Vagina (tissue), 2 donors: ENCODE measurements around the gene HORMAD2. TPM values are rescaled to one million over a fixed set of nuclear protein-coding genes. Genes with fewer than 3 reads are reported as not detected.

Experiments used
- DNase-seq, 2 donors: peaks; one replicate each; pipeline ENCODE4 v3.0.0-alpha.2; 2017; ENCODE audit errors: extremely low spot score in 2 of 2
- H3K27ac ChIP-seq: fragments of 200-600 bp; sonication (generic); one replicate; pipeline ENCODE4 v1.5.1; 2019
- H3K27me3 ChIP-seq: fragments of 200-600 bp; sonication (generic); one replicate; pipeline ENCODE4 v1.5.1; 2019
- H3K36me3 ChIP-seq, 2 donors: fragments of 200-600 bp; sonication (generic); one replicate each; pipeline ENCODE4 v1.5.1; 2017 to 2019
- H3K4me1 ChIP-seq: fragments of 200-600 bp; sonication (generic); one replicate; pipeline ENCODE4 v1.5.1; 2019
- H3K4me3 ChIP-seq, 2 donors: fragments of 200-600 bp; sonication (generic); 1 replicate in 1 of 2; 2 replicates in 1 of 2; pipeline ENCODE4 v1.5.1; 2016 to 2019
- H3K9me3 ChIP-seq: fragments of 200-600 bp; sonication (generic); one replicate; pipeline ENCODE4 v1.5.1; 2019
- CTCF ChIP-seq, 3 experiments: fragments of 450-650 bp in 2 of 3; fragments of 200-600 bp in 1 of 3; sonication (generic) in 1 of 3; IDR thresholded peaks; one replicate each; pipeline ENCODE4 v1.5.1; 2017 to 2019; ENCODE audit warnings: antibody characterized with exemption in 3 of 3, mild to moderate bottlenecking in 2 of 3, moderate library complexity in 2 of 3
- POLR2A ChIP-seq, 2 donors: fragments of 450-650 bp; IDR thresholded peaks; one replicate each; pipeline ENCODE4 v1.6.1; 2017; ENCODE audit warnings: antibody characterized with exemption in 2 of 2, mild to moderate bottlenecking in 2 of 2, moderate library complexity in 2 of 2
- POLR2AphosphoS5 ChIP-seq, 2 donors: sonication (generic); formaldehyde crosslinking; IDR thresholded peaks; one replicate each; pipeline ENCODE4 v1.9.0; 2017; ENCODE audit warnings: antibody characterized with exemption in 2 of 2, mild to moderate bottlenecking in 2 of 2, low read depth in 1 of 2; ENCODE audit not compliant: insufficient read depth in 1 of 2
- intact Hi-C: fragments of 100-400 bp; cut with DNase I; formaldehyde crosslinking; loops from one replicate; pipeline ENCODE4 v1.15.1; 2023
- total RNA-seq: library from RNA; depleted of rRNA; stranded (reverse); fragments of >200 nt; gene quantifications from one replicate; pipeline ENCODE4 v1.2.3, GENCODE V29; 2016

Gene HORMAD2
- total RNA-seq, 1 donor from 2014 or later: not detected

- Histone ChIP-seq H3K4me3 (no peak overlapping the region), H3K9me3 (no peaks in the 10 kb centered on the region), H3K36me3 (no peaks in the 10 kb centered on the region), H3K27me3 (no peaks in the 10 kb centered on the region), H3K4me1 (peaks cover 24% of the 10 kb centered on the region), H3K27ac (no peak overlapping the region)
- TF ChIP-seq POLR2A (IDR thresholded peaks at IDR 0.05) (no peak), CTCF (IDR thresholded peaks at IDR 0.05) (no peak), POLR2AphosphoS5 (IDR thresholded peaks at IDR 0.05; ENCODE audit: insufficient read depth in 1 of 2, low read depth in 1 of 2) (no peak)
- intact Hi-C loops: no loop called here
- DNase-seq: no peak
These were observed 46.4 kb upstream of the HORMAD2 start for GRCh38 chr22:30033901-30034300.

- no peak for DNase-seq
- H3K4me3 ChIP-seq: no peak overlapping the region
- H3K27ac ChIP-seq: no peak overlapping the region
- H3K9me3 ChIP-seq: no peaks in the 10 kb centered on the region
- H3K4me1 ChIP-seq: peaks cover 16% of the 10 kb centered on the region
- no peak for TF ChIP-seq POLR2A (IDR thresholded peaks at IDR 0.05)
- no peaks in the 10 kb centered on the region for H3K27me3 ChIP-seq
- intact Hi-C loops: no loop called here
- H3K36me3 ChIP-seq: no peaks in the 10 kb centered on the region
These were observed 43.6 kb upstream of the HORMAD2 start for GRCh38 chr22:30036656-30037055.

- Histone ChIP-seq H3K27ac (no peak overlapping the region), H3K36me3 (no peaks in the 10 kb centered on the region), H3K4me1 (peaks cover 8% of the 10 kb centered on the region), H3K4me3 (no peak overlapping the region), H3K27me3 (no peaks in the 10 kb centered on the region), H3K9me3 (no peaks in the 10 kb centered on the region)
- intact Hi-C loops: no loop called here
- no peak for DNase-seq
- TF ChIP-seq CTCF (IDR thresholded peaks at IDR 0.05): no peak
- no peak for TF ChIP-seq POLR2A (IDR thresholded peaks at IDR 0.05)
- TF ChIP-seq POLR2AphosphoS5 (IDR thresholded peaks at IDR 0.05; ENCODE audit: insufficient read depth in 1 of 2, low read depth in 1 of 2): no peak
These were observed 42.0 kb upstream of the HORMAD2 start for GRCh38 chr22:30038219-30038618.

- DNase-seq: no peak
- intact Hi-C loops: no loop called here
- H3K9me3 ChIP-seq: no peaks in the 10 kb centered on the region
- H3K4me3 ChIP-seq: no peak overlapping the region
- no peaks in the 10 kb centered on the region for H3K36me3 ChIP-seq
- TF ChIP-seq POLR2A (IDR thresholded peaks at IDR 0.05) (no peak), CTCF (IDR thresholded peaks at IDR 0.05) (no peak), POLR2AphosphoS5 (IDR thresholded peaks at IDR 0.05; ENCODE audit: insufficient read depth in 1 of 2, low read depth in 1 of 2) (no peak)
- H3K27ac ChIP-seq: no peak overlapping the region
- H3K4me1 ChIP-seq: peaks cover 21% of the 10 kb centered on the region
- no peaks in the 10 kb centered on the region for H3K27me3 ChIP-seq
These were observed 39.6 kb upstream of the HORMAD2 start for GRCh38 chr22:30040499-30041260.

- no peaks in the 10 kb centered on the region for H3K36me3 ChIP-seq
- TF ChIP-seq POLR2A (IDR thresholded peaks at IDR 0.05) (no peak), POLR2AphosphoS5 (IDR thresholded peaks at IDR 0.05; ENCODE audit: insufficient read depth in 1 of 2, low read depth in 1 of 2) (no peak), CTCF (IDR thresholded peaks at IDR 0.05) (no peak)
- H3K4me3 ChIP-seq: no peak overlapping the region
- no peaks in the 10 kb centered on the region for H3K27me3 ChIP-seq
- no peak for DNase-seq
- H3K9me3 ChIP-seq: no peaks in the 10 kb centered on the region
- peaks cover 21% of the 10 kb centered on the region for H3K4me1 ChIP-seq
- H3K27ac ChIP-seq: no peak overlapping the region
- intact Hi-C loops: no loop called here
These were observed 38.8 kb upstream of the HORMAD2 start for GRCh38 chr22:30041475-30041874.
